ENCODE measurements around the gene PRKRA.
A peak's percentile ranks its signal among the peaks of the same experiment; 100 is the strongest.
"Not testable (repeated sequence)": the region's sequence is repeated elsewhere in the genome, so short reads cannot be mapped to it uniquely, and the experiment has no call there.

Gene PRKRA

GRCh38 chr2:178450774-178451525 lies at the start of gene PRKRA, which contains the start of gene PJVK:
TSS of gene PRKRA (minus strand) at chr2:178451175. CDS start at chr2:178451030, 145 bp downstream.
TSS of gene PJVK (plus strand) at chr2:178451378. CDS start at chr2:178453410, 2,032 bp downstream.
- DNase-seq (ENCODE audit: low read depth in 3 of 3), result peak; percentile 89 to 96 (median 92)

DNA sequence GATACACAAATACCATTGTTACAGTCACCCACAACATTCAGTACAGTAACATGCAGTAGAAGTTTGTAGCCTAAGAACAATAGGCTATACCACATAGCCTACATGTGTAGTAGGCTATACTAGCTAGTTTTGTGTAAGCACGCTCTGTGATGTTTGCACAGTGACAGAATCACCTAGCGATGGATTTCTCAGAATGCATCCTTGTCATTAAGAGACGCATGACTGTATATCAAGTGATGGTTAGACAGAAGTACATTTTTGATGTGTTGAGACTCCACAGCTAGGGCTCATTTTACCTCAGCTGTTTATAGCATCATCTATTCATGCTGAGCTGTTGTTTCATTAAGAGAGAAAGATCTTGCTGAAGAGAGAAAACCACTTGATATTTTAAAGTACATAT lies 48.7 kb upstream of the PRKRA start:
- DNase-seq (ENCODE audit: low read depth in 3 of 3), result no peak

- DNase-seq (ENCODE audit: low read depth in 3 of 3), result no peak
Observed at GRCh38 chr2:178498137-178498536, 47.2 kb upstream of the PRKRA start.

DNA sequence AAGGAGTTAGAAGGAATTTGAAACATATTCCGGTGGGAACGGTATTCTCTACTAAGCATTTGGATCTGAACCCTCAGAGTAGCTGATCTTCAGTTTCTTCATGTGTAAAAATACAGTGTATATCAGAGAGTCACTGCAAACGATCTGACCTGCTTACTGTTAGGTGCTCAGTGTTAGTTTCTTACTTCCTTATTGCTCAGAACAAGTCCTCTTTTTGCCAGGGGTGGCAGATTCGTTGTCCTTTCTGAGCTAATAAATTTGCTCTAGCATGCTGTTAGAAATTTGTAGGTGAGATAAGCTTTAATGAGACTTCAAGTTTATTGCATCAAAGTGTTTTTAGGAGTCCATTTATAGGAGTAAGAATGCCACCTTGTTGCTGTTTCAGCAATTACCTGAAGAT lies 45.1 kb upstream of the PRKRA start:
- DNase-seq (ENCODE audit: low read depth in 3 of 3), result no peak

DNA sequence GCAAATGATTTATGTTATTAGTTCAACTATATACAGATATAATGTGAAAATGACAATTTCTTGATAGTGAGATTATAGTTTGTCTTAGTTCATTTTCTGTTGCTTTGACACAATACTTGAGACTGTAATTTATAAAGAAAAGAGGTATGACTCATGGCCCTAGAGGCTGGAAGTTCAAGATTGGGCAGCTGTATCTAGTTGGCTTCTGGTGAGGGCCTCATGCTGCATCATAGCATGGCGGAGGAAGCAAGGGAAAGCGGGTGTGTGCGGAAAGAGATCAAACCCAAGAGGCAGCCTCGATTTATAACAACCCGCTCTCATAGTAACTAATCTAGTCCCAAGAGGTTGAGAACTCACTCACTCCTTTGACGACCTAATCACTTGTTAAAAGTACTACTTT lies 40.6 kb upstream of the PRKRA start:
- DNase-seq (ENCODE audit: low read depth in 3 of 3), result no peak

DNA sequence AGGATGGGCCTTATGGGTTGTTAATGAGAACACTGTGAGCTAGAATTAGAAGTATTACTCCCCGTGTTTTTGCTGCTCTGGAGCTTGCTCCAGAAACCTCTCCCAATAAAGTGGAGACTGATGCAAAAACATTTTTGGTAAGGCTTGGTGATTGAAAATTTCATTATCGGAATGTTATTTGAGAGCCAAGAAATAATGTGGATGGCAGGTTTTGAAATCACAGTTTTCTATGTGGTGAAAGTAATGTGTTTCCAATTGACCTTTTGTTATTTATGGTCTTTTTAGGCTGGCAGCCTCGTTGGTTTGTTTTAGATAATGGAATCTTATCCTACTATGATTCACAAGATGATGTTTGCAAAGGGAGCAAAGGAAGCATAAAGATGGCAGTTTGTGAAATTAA lies 34.4 kb upstream of the PRKRA start:
- DNase-seq (ENCODE audit: low read depth in 3 of 3), result no peak

- no peak for DNase-seq (ENCODE audit: low read depth in 3 of 3)
Observed at GRCh38 chr2:178484245-178485041, 33.5 kb upstream of the PRKRA start.

GRCh38 chr2:178482437-178482836 lies 31.5 kb upstream of the PRKRA start:
- DNase-seq (ENCODE audit: low read depth in 3 of 3), result no peak

- peak; percentile 52 to 60 (median 53) for DNase-seq (ENCODE audit: low read depth in 3 of 3)
Observed at GRCh38 chr2:178480227-178481181, 29.5 kb upstream of the PRKRA start, which contains the start of gene PLEKHA3. TSS of gene PLEKHA3 (plus strand) at chr2:178480457. CDS start at chr2:178480870, 413 bp downstream.

- no peak for DNase-seq (ENCODE audit: low read depth in 3 of 3)
Observed at GRCh38 chr2:178479758-178480226, 28.8 kb upstream of the PRKRA start.

- DNase-seq (ENCODE audit: low read depth in 3 of 3), result no peak
Observed at GRCh38 chr2:178479275-178479616, 28.3 kb upstream of the PRKRA start.

GRCh38 chr2:178478439-178479274 lies 27.7 kb upstream of the PRKRA start, which contains the start of gene FKBP7:
TSS of gene FKBP7 (minus strand) at chr2:178478600. CDS start at chr2:178478499, 101 bp downstream.
- DNase-seq (ENCODE audit: low read depth in 3 of 3), result peak; percentile 56 to 75 (median 61)

DNA sequence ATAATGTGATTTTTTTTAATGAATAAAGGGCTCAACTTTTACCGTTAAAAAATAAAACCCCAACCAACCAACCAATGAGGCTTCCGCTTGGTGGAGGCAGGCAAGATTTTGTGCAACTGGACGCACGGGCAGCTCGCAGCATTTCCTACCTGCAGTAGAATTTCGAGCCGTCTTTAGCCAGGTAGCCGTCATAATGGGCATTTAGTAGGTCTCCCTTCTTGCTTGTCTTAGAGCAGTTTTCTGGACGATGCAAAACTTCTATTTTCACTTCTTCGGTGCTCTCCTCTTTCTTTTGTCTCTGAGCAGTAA lies 27.1 kb upstream of the PRKRA start:
- no peak for DNase-seq (ENCODE audit: low read depth in 3 of 3)

DNA sequence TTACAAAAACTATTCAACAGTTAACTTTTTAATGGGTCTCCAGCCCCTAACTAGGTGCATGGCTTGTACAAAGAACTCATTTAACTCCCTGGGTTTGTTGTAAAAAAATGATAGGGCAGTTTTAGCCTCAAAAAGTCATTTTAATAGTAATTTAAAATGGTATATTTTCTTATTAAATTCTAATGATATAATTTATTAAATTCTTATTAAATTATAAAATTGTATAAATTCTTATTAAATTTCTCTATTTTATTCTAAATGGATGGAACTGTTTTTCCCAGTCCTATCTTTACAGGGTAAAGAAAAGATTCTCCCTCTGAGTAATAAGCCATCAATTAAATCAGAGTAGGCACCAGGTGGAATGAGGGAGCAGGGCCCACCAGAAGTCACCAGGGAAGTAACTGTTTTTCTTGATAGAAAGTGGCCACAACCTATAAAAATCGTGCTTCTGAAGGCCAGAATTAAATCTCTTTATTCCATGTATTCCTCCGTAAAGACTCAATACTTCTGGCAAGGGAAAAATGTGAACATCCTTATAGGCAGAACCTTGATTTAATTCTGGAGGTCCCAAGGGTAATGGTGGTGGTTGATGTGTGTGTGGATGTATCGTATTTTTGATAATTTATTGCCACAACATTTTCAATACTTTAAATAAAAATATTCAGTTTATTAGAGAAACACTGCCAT lies 26.6 kb upstream of the PRKRA start:
- DNase-seq (ENCODE audit: low read depth in 3 of 3), result no peak

GRCh38 chr2:178476477-178476876 lies 25.5 kb upstream of the PRKRA start:
- DNase-seq (ENCODE audit: low read depth in 3 of 3), result no peak

DNA sequence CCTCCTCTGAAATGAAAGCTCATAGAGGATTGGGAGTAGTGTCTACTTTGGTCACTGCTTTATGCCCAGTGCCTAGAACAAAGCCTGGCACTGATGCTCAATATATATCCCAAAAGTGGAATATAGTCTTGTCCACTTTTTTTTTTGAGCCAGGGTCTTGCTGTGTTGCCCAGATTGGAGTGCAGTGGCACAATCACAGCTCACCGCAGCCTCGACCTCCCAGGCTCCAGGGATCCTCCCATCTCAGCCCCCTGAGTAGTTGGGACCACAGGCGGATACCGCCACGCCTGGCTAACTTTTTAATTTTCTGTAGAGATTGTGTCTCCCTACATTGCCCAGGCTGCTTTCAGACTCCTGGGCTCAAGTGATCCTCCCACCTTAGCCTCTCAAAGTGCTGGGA lies 23.6 kb upstream of the PRKRA start:
- DNase-seq (ENCODE audit: low read depth in 3 of 3), result no peak

DNA sequence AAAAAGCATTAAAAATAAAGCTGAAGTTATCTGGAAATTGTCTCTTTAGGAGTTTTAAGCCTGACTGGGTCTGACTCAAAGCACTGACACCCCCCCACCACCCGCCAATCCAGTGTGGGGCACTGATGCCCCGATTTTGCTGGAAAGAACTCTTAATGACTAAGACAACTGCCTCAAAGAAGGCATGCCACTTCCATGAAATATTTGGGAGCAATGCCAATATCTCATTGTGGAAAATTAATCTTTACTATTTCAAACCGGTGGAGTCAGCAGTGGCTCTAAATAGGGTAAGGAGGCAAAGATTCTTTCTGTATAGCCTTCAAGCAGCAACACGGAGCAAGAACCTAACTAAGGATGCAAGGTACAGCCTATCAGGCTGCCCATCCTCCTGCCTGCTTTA lies 23.0 kb upstream of the PRKRA start:
- no peak for DNase-seq (ENCODE audit: low read depth in 3 of 3)

- no peak for DNase-seq (ENCODE audit: low read depth in 3 of 3)
Observed at GRCh38 chr2:178473373-178473772, 22.4 kb upstream of the PRKRA start.

DNA sequence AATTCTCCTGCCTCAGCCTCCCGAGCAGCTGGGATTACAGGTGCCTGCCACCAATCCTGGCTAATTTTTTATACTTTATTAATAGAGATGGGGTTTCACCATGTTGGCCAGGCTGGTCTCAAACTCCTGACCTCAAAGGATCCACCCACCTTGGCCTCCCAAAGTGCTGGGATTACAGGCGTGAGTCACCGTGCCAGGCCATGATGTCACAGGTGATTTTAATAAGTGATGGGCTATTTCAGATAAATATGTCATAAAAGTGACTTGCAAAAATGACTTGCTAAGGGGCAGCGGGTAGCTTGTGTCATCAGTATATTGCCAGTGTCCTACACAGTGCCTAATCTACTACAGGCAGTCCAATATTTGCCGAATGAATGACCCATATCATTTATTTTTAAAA lies 20.3 kb upstream of the PRKRA start:
- DNase-seq (ENCODE audit: low read depth in 3 of 3), result not testable (repeated sequence)

GRCh38 chr2:178469219-178469849 lies 18.4 kb upstream of the PRKRA start:
- DNase-seq (ENCODE audit: low read depth in 3 of 3), result no peak
